Left lung (tissue), 10 donors: Measurements from ENCODE around the gene COL17A1. TPM values are rescaled to one million over a fixed set of nuclear protein-coding genes. Genes with fewer than 3 reads are reported as not detected.

ENCODE experiments used
- ATAC-seq: fragments of 200-7000 bp; cut with Tn5 transposase; one replicate; pipeline ENCODE4 v1.9.1; 2020; ENCODE audit warnings: moderate library complexity
- DNase-seq, 4 donors: peaks; one replicate each; pipeline ENCODE4 v3.0.0-alpha.2; 2013 to 2020
- H3K27ac ChIP-seq, 2 donors: fragments of 200-600 bp; sonication (generic) in 1 of 2; one replicate each; pipeline versions ENCODE4 v1.5.0 to v1.8.0; 2020 to 2021
- H3K27me3 ChIP-seq, 2 donors: fragments of 200-600 bp; sonication (generic) in 1 of 2; one replicate each; pipeline versions ENCODE4 v1.5.0 to v1.8.0; 2020 to 2021
- H3K36me3 ChIP-seq, 2 donors: fragments of 200-600 bp; sonication (generic) in 1 of 2; one replicate each; pipeline versions ENCODE4 v1.5.0 to v1.8.0; 2020 to 2021
- H3K4me1 ChIP-seq, 2 donors: fragments of 200-600 bp; one replicate each; pipeline ENCODE4 v1.8.0; 2021
- H3K4me3 ChIP-seq, 2 donors: fragments of 200-600 bp; sonication (generic) in 1 of 2; one replicate each; pipeline versions ENCODE4 v1.5.0 to v1.8.0; 2020 to 2021; ENCODE audit warnings: mild to moderate bottlenecking in 1 of 2
- H3K9me3 ChIP-seq, 2 donors: fragments of 200-600 bp; sonication (generic) in 1 of 2; one replicate each; pipeline versions ENCODE4 v1.5.0 to v1.8.0; 2020 to 2021
- intact Hi-C, 2 donors: fragments of 100-400 bp; cut with DNase I; formaldehyde crosslinking; loops; one replicate each; pipeline versions ENCODE4 v1.11.2 to v1.14.2; 2022
- polyA plus RNA-seq, 6 donors: library from polyadenylated mRNA; unstranded; fragments of 120-200 nt; gene quantifications; one replicate each; pipeline ENCODE4 v1.2.1, GENCODE V29; 2013; ENCODE audit not compliant: insufficient read length in 6 of 6
- total RNA-seq, 2 donors: library from RNA; stranded (reverse); fragmentation: NEBNext Ultra II Directional; extraction: Animal tissue kit (Norgen Biotek cat#: 25700); gene quantifications; one replicate each; pipeline ENCODE4 v1.2.1, GENCODE V29; 2021
- TF ChIP-seq, protein P1 (sequence below), 2 donors: fragments of 200-600 bp; sonication (generic) in 1 of 2; IDR thresholded peaks; one replicate each; pipeline versions ENCODE4 v1.5.0 to v1.8.0; 2021; ENCODE audit warnings: antibody characterized with exemption in 2 of 2
- donor health status: DM: no; HTN: yes; CAD: no.
- donor health status: DM: no; HTN: no; CAD: no.

The COL17A1 gene
- total and polyA plus RNA-seq, 8 donors, result 0.32 to 43.4 (median 0.71) TPM

DNA sequence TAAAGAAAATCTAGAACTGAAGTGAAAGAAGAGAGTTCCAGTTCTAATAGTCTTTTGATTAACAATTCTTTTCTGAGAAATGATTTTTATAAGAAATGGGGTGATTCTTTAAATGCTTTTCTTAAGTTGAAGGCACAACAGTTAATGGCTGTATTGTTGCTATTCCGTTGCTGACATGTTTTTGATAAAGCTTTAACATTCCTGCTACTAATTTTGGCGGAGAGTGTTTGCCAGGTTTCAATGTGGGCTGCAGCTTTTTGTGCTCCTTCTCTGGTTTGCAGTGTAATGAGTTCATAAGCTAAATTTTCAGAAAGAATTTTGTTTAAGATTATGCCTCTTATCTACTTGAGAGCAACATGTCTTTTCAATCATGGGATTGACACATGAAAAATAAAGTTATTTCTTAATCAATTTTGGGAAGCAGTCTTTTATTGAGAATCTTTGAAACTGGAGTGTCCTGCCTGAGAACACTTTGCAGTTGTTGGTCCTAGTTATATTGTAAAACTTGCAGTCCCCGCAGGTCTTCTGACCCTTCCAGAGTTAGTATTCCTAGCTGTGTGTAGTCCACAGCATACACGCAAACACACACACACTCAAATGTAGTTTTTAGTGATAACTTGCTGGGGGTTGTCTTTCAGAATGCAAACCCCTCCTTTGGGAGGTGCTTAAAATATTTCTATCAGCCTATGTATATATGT, 56.7 kb downstream of the COL17A1 start:
- Histone ChIP-seq H3K9me3 (no peaks in the 10 kb centered on the region), H3K4me1 (peaks cover 0 to 14% of the 10 kb centered on the region in 2 donors), H3K36me3 (peaks cover 0 to 67% of the 10 kb centered on the region in 2 donors), H3K4me3 (no peak overlapping the region), H3K27me3 (no peaks in the 10 kb centered on the region), H3K27ac (no peak overlapping the region)
- intact Hi-C loops, result no loop called here
- ATAC-seq, result no peak
- TF ChIP-seq, protein P1, sequence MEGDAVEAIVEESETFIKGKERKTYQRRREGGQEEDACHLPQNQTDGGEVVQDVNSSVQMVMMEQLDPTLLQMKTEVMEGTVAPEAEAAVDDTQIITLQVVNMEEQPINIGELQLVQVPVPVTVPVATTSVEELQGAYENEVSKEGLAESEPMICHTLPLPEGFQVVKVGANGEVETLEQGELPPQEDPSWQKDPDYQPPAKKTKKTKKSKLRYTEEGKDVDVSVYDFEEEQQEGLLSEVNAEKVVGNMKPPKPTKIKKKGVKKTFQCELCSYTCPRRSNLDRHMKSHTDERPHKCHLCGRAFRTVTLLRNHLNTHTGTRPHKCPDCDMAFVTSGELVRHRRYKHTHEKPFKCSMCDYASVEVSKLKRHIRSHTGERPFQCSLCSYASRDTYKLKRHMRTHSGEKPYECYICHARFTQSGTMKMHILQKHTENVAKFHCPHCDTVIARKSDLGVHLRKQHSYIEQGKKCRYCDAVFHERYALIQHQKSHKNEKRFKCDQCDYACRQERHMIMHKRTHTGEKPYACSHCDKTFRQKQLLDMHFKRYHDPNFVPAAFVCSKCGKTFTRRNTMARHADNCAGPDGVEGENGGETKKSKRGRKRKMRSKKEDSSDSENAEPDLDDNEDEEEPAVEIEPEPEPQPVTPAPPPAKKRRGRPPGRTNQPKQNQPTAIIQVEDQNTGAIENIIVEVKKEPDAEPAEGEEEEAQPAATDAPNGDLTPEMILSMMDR (IDR thresholded peaks at IDR 0.05), result no peak
- DNase-seq, result no peak

DNA sequence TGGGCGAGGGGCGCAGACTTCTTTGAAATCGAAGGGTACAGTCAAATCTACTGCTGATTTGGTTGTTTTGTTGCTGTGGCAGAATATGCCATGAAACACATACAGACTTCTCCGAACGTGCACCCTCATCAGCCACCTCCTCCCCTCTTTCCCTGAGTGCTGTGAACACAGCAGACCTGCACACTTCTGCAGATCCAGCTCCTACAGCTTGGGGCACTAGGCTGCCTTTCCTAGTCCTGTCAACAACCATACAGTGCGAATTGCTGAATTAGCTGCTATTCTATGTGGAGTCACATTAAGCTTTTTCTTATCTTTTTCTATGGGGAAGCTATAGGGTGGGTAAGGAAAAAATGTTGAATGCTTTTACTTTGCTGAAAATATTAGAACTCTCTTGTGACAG, 57.5 kb downstream of the COL17A1 start:
- peak; percentile 70 for ATAC-seq
- intact Hi-C loops, result no loop called here
- peaks cover 0 to 68% of the 10 kb centered on the region in 2 donors for H3K36me3 ChIP-seq
- H3K4me3 ChIP-seq, result no peak overlapping the region
- TF ChIP-seq, protein P1 (IDR thresholded peaks at IDR 0.05), result no peak
- peaks cover 0 to 14% of the 10 kb centered on the region in 2 donors for H3K4me1 ChIP-seq
- no peaks in the 10 kb centered on the region for H3K9me3 ChIP-seq
- H3K27me3 ChIP-seq, result no peaks in the 10 kb centered on the region
- DNase-seq, result peak in 1 of 4 donors; percentile 51
- no peak overlapping the region for H3K27ac ChIP-seq

DNA sequence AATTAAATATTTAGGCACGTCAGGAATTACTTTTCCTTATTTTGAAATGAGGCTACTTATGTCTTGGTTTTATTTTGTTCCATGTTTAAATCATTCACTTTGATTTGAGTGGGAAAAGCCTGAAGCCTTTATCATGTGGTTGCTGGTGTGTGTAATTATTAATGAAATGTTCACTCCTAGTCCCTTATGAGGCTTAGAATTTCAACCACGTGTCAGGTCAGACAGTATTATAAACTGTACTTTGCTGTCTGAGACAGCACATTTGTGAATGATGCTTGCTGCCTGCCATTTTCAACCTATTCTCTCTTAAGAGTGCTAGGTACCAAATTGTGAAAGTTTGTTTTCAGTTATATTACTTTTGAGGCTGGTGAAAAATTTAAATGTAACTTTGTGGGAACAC, 58.9 kb downstream of the COL17A1 start:
- H3K4me3 ChIP-seq, result no peak overlapping the region
- ATAC-seq (no peak), DNase-seq (no peak)
- peaks cover 0 to 11% of the 10 kb centered on the region in 2 donors for H3K4me1 ChIP-seq
- no peaks in the 10 kb centered on the region for H3K27me3 ChIP-seq
- TF ChIP-seq, protein P1 (IDR thresholded peaks at IDR 0.05), result no peak
- intact Hi-C loops, result no loop called here
- H3K27ac ChIP-seq, result no peak overlapping the region
- no peaks in the 10 kb centered on the region for H3K9me3 ChIP-seq
- H3K36me3 ChIP-seq, result peaks cover 0 to 70% of the 10 kb centered on the region in 2 donors

DNA sequence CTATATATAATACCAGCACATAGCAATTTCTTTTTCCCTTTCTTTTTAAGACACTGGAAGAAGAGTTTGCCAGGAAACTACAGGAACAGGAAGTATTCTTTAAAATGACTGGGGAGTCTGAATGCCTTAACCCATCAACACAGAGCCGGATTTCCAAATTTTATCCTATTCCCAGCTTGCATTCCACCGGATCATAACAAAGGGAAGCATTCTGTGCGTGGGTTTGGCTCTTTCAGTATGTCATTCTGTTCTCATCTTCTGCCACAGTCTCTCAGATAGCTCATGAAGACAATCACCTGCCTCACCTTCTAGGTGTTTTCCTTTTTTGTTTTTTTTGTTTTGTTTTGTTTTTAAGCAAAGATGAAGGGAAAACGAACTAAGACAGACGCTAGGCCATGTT, 60.2 kb downstream of the COL17A1 start:
- DNase-seq (no peak), ATAC-seq (no peak)
- Histone ChIP-seq H3K27ac (peak overlapping the region in 1 of 2 donors; percentile 46), H3K9me3 (no peaks in the 10 kb centered on the region), H3K36me3 (peaks cover 0 to 82% of the 10 kb centered on the region in 2 donors), H3K27me3 (no peaks in the 10 kb centered on the region), H3K4me3 (no peak overlapping the region), H3K4me1 (peaks cover 0 to 13% of the 10 kb centered on the region in 2 donors)
- TF ChIP-seq, protein P1 (IDR thresholded peaks at IDR 0.05), result no peak
- intact Hi-C loops, result no loop called here

DNA sequence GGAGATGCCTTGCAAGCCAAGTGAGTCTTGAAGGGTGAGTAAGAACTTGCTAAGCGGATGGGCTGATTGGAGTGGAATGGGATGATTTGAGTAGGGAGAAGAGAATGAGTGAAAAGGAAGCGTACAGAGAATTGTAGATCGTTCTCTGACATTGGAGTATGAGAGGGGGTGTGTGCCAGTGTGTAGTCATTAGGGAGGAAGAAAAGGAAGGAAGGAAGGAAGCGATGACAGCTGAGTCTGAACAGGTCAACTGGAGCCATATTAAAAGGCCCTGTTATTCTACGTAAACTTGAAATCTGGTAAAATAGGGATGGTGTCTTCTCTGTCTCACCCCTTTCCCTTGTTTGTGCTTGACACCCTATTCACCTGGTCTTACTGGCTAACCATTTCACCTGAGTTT, 63.7 kb downstream of the COL17A1 start:
- ATAC-seq (no peak), DNase-seq (no peak)
- H3K36me3 ChIP-seq, result peaks cover 0 to 91% of the 10 kb centered on the region in 2 donors
- H3K4me1 ChIP-seq, result peaks cover 0 to 13% of the 10 kb centered on the region in 2 donors
- no peaks in the 10 kb centered on the region for H3K27me3 ChIP-seq
- H3K4me3 ChIP-seq, result no peak overlapping the region
- H3K9me3 ChIP-seq, result no peaks in the 10 kb centered on the region
- H3K27ac ChIP-seq, result peak overlapping the region in 1 of 2 donors; percentile 23
- TF ChIP-seq, protein P1 (IDR thresholded peaks at IDR 0.05), result no peak
- intact Hi-C loops, result no loop called here
